HG02973 (cell line): ENCODE measurements around the gene PSORS1C1.

ENCODE experiments used
- ATAC-seq: cut with Tn5 transposase; IDR thresholded peaks from one replicate; pipeline ENCODE4 v1.9.1; 2021; ENCODE audit warnings: moderate library complexity; ENCODE audit not compliant: unreplicated experiment

PSORS1C1 gene

GRCh38 chr6:31125586-31126363, 11.2 kb downstream of the PSORS1C1 start:
- ATAC-seq: no peak

GRCh38 chr6:31126396-31127175, 12.0 kb downstream of the PSORS1C1 start:
- no peak for ATAC-seq

GRCh38 chr6:31128093-31128676, 13.6 kb downstream of the PSORS1C1 start:
- ATAC-seq: no peak

- no peak for ATAC-seq
Measured at GRCh38 chr6:31129130-31129529, 14.5 kb downstream of the PSORS1C1 start.

- no peak for ATAC-seq
Measured at GRCh38 chr6:31130751-31131150, 16.2 kb downstream of the PSORS1C1 start.

GRCh38 chr6:31131595-31131994, 17.0 kb downstream of the PSORS1C1 start:
- no peak for ATAC-seq

- no peak for ATAC-seq
Measured at GRCh38 chr6:31132806-31133205, 18.2 kb downstream of the PSORS1C1 start.

- ATAC-seq: no peak
Measured at GRCh38 chr6:31135710-31136109, 21.1 kb downstream of the PSORS1C1 start.

GRCh38 chr6:31138982-31139381, 24.4 kb downstream of the PSORS1C1 start, which contains the start of gene PSORS1C2:
Gene PSORS1C2, minus strand, starts transcription at chr6:31139066. Its CDS starts 40 bp downstream, at chr6:31139026.
- ATAC-seq: no peak

GRCh38 chr6:31139599-31139998, 25.0 kb downstream of the PSORS1C1 start:
- no peak for ATAC-seq

- ATAC-seq: no peak
Measured at GRCh38 chr6:31140643-31141042, 26.0 kb downstream of the PSORS1C1 start.

- ATAC-seq: no peak
Measured at GRCh38 chr6:31142361-31142761, 27.8 kb downstream of the PSORS1C1 start.

GRCh38 chr6:31143148-31143547, 28.5 kb downstream of the PSORS1C1 start:
- ATAC-seq: no peak

- ATAC-seq: no peak
Measured at GRCh38 chr6:31144296-31144969, 29.8 kb downstream of the PSORS1C1 start.

GRCh38 chr6:31144970-31145340, 30.4 kb downstream of the PSORS1C1 start:
- ATAC-seq: no peak

- no peak for ATAC-seq
Measured at GRCh38 chr6:31145386-31145785, 30.8 kb downstream of the PSORS1C1 start.

GRCh38 chr6:31149827-31150447, 35.3 kb downstream of the PSORS1C1 start:
- ATAC-seq: no peak

GRCh38 chr6:31152781-31153180, 38.2 kb downstream of the PSORS1C1 start:
- ATAC-seq: no peak

GRCh38 chr6:31154436-31154835, 39.8 kb downstream of the PSORS1C1 start:
- ATAC-seq: no peak

- no peak for ATAC-seq
Measured at GRCh38 chr6:31156641-31157040, 42.0 kb downstream of the PSORS1C1 start.
